Measurements from ENCODE around the gene LHFPL4.

LHFPL4 gene

GRCh38 chr3:9583371-9583770 is 29.7 kb upstream of the LHFPL4 start:
- no peak for DNase-seq (ENCODE audit: low read depth in 1 of 2, low spot score in 1 of 2)
- no peak overlapping the region for H3K4me3 ChIP-seq (replicated peaks; ENCODE audit: insufficient read depth, low read length)
- no peak overlapping the region for H3K27ac ChIP-seq (replicated peaks)
- H3K27me3 ChIP-seq (ENCODE audit: insufficient read depth, poor library complexity, severe bottlenecking): no peaks in the 10 kb centered on the region
- no peak for TF ChIP-seq SPI1 (IDR thresholded peaks at IDR 0.05; ENCODE audit: borderline replicate concordance, low read depth)

GRCh38 chr3:9582332-9582731 is 28.7 kb upstream of the LHFPL4 start:
- TF ChIP-seq GABPA (IDR thresholded peaks at IDR 0.05; ENCODE audit: low read depth): no peak
- no peak for TF ChIP-seq REST (IDR thresholded peaks at IDR 0.05; ENCODE audit: insufficient replicate concordance, low read depth)
- no peak for TF ChIP-seq POLR2AphosphoS5 (IDR thresholded peaks at IDR 0.05; ENCODE audit: low read depth)
- TF ChIP-seq CTCF (IDR thresholded peaks at IDR 0.05; ENCODE audit: insufficient read depth, low read length): no peak
- no peak for TF ChIP-seq SPI1 (IDR thresholded peaks at IDR 0.05; ENCODE audit: borderline replicate concordance, low read depth)
- DNase-seq (ENCODE audit: low read depth in 1 of 2, low spot score in 1 of 2): no peak
- no peaks in the 10 kb centered on the region for H3K27me3 ChIP-seq (ENCODE audit: insufficient read depth, poor library complexity, severe bottlenecking)
- H3K4me3 ChIP-seq (replicated peaks; ENCODE audit: insufficient read depth, low read length): no peak overlapping the region
- no peak overlapping the region for H3K27ac ChIP-seq (replicated peaks)

GRCh38 chr3:9581742-9582141 is 28.1 kb upstream of the LHFPL4 start:
- H3K27me3 ChIP-seq (ENCODE audit: insufficient read depth, poor library complexity, severe bottlenecking): no peaks in the 10 kb centered on the region
- no peak overlapping the region for H3K27ac ChIP-seq (replicated peaks)
- no peak for TF ChIP-seq POLR2AphosphoS5 (IDR thresholded peaks at IDR 0.05; ENCODE audit: low read depth)
- TF ChIP-seq SPI1 (IDR thresholded peaks at IDR 0.05; ENCODE audit: borderline replicate concordance, low read depth): no peak
- no peak for TF ChIP-seq GABPA (IDR thresholded peaks at IDR 0.05; ENCODE audit: low read depth)
- TF ChIP-seq REST (IDR thresholded peaks at IDR 0.05; ENCODE audit: insufficient replicate concordance, low read depth): no peak
- no peak for TF ChIP-seq CTCF (IDR thresholded peaks at IDR 0.05; ENCODE audit: insufficient read depth, low read length)
- no peak for DNase-seq (ENCODE audit: low read depth in 1 of 2, low spot score in 1 of 2)
- H3K4me3 ChIP-seq (replicated peaks; ENCODE audit: insufficient read depth, low read length): no peak overlapping the region

GRCh38 chr3:9569054-9569453 is 15.4 kb upstream of the LHFPL4 start:
- DNase-seq (ENCODE audit: low read depth in 1 of 2, low spot score in 1 of 2): no peak
- no peak overlapping the region for H3K4me3 ChIP-seq (replicated peaks; ENCODE audit: insufficient read depth, low read length)
- no peak overlapping the region for H3K27ac ChIP-seq (replicated peaks)
- TF ChIP-seq REST (IDR thresholded peaks at IDR 0.05; ENCODE audit: insufficient replicate concordance, low read depth) (no peak), POLR2AphosphoS5 (IDR thresholded peaks at IDR 0.05; ENCODE audit: low read depth) (no peak), CTCF (IDR thresholded peaks at IDR 0.05; ENCODE audit: insufficient read depth, low read length) (no peak), SPI1 (IDR thresholded peaks at IDR 0.05; ENCODE audit: borderline replicate concordance, low read depth) (no peak), GABPA (IDR thresholded peaks at IDR 0.05; ENCODE audit: low read depth) (no peak)
- peaks cover 8% of the 10 kb centered on the region for H3K27me3 ChIP-seq (ENCODE audit: insufficient read depth, poor library complexity, severe bottlenecking)

All from HL-60 (cell line).